Measurements from ENCODE around the gene BTNL9. TPM values are rescaled to one million over a fixed set of nuclear protein-coding genes. Genes with fewer than 3 reads are reported as not detected.
"Not testable (repeated sequence)": the region's sequence is repeated elsewhere in the genome, so short reads cannot be mapped to it uniquely, and the experiment has no call there.

Gene BTNL9
- total RNA-seq = under 1 TPM in 1 of 2 experiments, not detected in 1; 0.12 TPM

GRCh38 chr5:181039931-181040630 is at the start of gene BTNL9:
TSS of gene BTNL9 (plus strand) at chr5:181040266. CDS start at chr5:181045490, 5,224 bp downstream.
- Mint-ChIP-seq H3K27ac (no peak within 1 kb of the TSS), H3K4me3 (no peak within 1 kb of the TSS), H3K9me3 (no peaks in the 10 kb centered on the region), H3K27me3 (peaks cover 30% of the 10 kb centered on the region), H3K4me1 (no peaks in the 10 kb centered on the region), H3K36me3 (no peaks in the 10 kb centered on the region)
- DNase-seq = no peak

DNA sequence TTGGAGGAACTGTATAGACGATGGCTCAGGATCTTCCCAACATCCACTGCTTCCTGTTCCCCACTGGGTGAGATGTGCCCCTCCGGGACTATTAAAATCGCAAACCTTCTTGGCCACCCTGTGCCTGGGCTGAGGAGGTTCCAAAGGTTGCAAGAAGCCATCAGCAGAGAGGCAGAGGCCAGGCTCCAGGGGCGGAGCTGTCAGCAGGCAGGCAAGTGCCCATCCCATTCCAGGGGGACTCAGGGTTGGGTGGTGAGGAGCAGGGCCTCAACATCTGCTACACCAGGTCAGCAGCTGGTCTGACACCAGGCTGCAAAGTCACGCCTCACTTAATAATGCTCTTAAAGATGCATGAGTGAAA is 49.2 kb upstream of the BTNL9 start:
- DNase-seq = no peak
- no peak overlapping the region for H3K4me3 Mint-ChIP-seq
- H3K27ac Mint-ChIP-seq = no peak overlapping the region
- peaks cover 15% of the 10 kb centered on the region for H3K27me3 Mint-ChIP-seq
- H3K9me3 Mint-ChIP-seq = peaks cover 5% of the 10 kb centered on the region
- no peaks in the 10 kb centered on the region for H3K4me1 Mint-ChIP-seq
- no peaks in the 10 kb centered on the region for H3K36me3 Mint-ChIP-seq

DNA sequence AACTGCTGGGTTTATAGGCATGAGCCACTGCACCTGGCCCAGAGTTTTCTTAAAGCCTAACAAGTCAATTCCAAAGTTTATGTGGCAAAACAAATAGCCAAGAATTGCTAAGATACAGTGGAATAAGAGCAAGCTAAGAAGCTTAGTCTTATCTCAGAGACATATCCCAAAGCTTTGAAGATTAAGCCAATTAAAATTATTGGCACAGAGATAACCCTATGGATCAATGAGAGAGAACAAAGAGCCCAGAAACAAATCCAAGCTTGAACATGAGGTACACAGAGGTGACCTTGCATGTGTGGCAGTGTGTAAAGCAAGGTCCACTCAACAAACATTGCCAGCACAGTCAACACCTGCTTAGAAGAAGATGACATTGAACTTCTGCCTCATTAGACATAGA is 38.1 kb upstream of the BTNL9 start:
- Mint-ChIP-seq H3K27ac (no peak overlapping the region), H3K27me3 (peaks cover 15% of the 10 kb centered on the region), H3K36me3 (no peaks in the 10 kb centered on the region), H3K4me3 (no peak overlapping the region), H3K4me1 (no peaks in the 10 kb centered on the region), H3K9me3 (no peaks in the 10 kb centered on the region)
- DNase-seq = no peak

GRCh38 chr5:181005791-181006190 is 34.3 kb upstream of the BTNL9 start:
- H3K4me3 Mint-ChIP-seq = no peak overlapping the region
- H3K4me1 Mint-ChIP-seq = no peaks in the 10 kb centered on the region
- no peaks in the 10 kb centered on the region for H3K36me3 Mint-ChIP-seq
- no peak overlapping the region for H3K27ac Mint-ChIP-seq
- no peak for DNase-seq
- H3K9me3 Mint-ChIP-seq = no peaks in the 10 kb centered on the region
- H3K27me3 Mint-ChIP-seq = peaks cover 5% of the 10 kb centered on the region

- Mint-ChIP-seq H3K9me3 (no peaks in the 10 kb centered on the region), H3K4me1 (no peaks in the 10 kb centered on the region)
These were observed 31.9 kb upstream of the BTNL9 start for GRCh38 chr5:181008136-181008535.

GRCh38 chr5:181010018-181010417 is 30.0 kb upstream of the BTNL9 start:
- not testable (repeated sequence) for DNase-seq, H3K36me3 Mint-ChIP-seq, H3K4me3 Mint-ChIP-seq, H3K27ac Mint-ChIP-seq, H3K27me3 Mint-ChIP-seq, H3K9me3 Mint-ChIP-seq, H3K4me1 Mint-ChIP-seq

More at GRCh38 chr5:181008136-181008535, 31.9 kb upstream of the BTNL9 start:
- DNase-seq = no peak
- peaks cover 5% of the 10 kb centered on the region for H3K27me3 Mint-ChIP-seq
- H3K4me3 Mint-ChIP-seq = no peak overlapping the region
- H3K27ac Mint-ChIP-seq = no peak overlapping the region
- H3K36me3 Mint-ChIP-seq = no peaks in the 10 kb centered on the region

DNA sequence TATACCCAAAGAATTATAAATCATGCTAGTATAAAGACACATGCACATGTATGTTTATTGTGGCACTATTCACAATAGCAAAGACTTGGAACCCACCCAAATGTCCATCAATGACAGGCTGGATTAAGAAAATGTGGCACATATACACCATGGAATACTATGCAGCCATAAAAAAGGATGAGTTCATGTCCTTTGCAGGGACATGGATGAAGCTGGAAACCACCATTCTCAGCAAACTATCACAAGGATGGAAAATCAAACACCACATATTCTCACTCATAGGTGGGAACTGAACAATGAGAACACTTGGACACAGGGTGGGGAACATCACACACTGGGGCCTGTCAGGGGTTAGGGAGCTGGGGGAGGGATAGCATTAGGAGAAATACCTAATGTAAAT is 25.4 kb upstream of the BTNL9 start:
- H3K36me3 Mint-ChIP-seq, H3K4me3 Mint-ChIP-seq, DNase-seq, H3K27ac Mint-ChIP-seq, H3K4me1 Mint-ChIP-seq, H3K9me3 Mint-ChIP-seq: not testable (repeated sequence)
- H3K27me3 Mint-ChIP-seq = peaks cover 15% of the 10 kb centered on the region

DNA sequence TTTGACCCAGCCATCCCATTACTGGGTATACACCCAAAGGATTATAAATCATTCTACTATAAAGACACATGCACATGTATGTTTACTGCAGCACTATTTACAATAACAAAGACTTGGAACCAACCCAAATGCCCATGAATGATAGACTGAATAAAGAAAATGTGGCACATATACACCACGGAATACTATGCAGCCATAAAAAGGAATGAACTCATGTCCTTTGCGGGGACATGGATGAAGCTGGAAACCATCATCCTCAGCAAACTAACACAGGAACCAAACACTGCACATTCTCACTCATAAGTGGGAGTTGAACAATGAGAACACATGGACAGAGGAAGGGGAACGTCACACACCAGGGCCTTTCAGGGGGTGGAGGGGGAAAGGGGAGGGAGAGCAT is 22.6 kb upstream of the BTNL9 start:
- not testable (repeated sequence) for DNase-seq, H3K4me1 Mint-ChIP-seq, H3K36me3 Mint-ChIP-seq, H3K27ac Mint-ChIP-seq, H3K4me3 Mint-ChIP-seq
- peaks cover 25% of the 10 kb centered on the region for H3K27me3 Mint-ChIP-seq
- H3K9me3 Mint-ChIP-seq = peaks cover 12% of the 10 kb centered on the region

- H3K4me3 Mint-ChIP-seq = no peak overlapping the region
- H3K27me3 Mint-ChIP-seq = peaks cover 37% of the 10 kb centered on the region
- no peak for DNase-seq
- no peaks in the 10 kb centered on the region for H3K4me1 Mint-ChIP-seq
- H3K27ac Mint-ChIP-seq = no peak overlapping the region
- peaks cover 23% of the 10 kb centered on the region for H3K9me3 Mint-ChIP-seq
- H3K36me3 Mint-ChIP-seq = peaks cover 2% of the 10 kb centered on the region
These were observed 19.4 kb upstream of the BTNL9 start for GRCh38 chr5:181020688-181021087.

DNA sequence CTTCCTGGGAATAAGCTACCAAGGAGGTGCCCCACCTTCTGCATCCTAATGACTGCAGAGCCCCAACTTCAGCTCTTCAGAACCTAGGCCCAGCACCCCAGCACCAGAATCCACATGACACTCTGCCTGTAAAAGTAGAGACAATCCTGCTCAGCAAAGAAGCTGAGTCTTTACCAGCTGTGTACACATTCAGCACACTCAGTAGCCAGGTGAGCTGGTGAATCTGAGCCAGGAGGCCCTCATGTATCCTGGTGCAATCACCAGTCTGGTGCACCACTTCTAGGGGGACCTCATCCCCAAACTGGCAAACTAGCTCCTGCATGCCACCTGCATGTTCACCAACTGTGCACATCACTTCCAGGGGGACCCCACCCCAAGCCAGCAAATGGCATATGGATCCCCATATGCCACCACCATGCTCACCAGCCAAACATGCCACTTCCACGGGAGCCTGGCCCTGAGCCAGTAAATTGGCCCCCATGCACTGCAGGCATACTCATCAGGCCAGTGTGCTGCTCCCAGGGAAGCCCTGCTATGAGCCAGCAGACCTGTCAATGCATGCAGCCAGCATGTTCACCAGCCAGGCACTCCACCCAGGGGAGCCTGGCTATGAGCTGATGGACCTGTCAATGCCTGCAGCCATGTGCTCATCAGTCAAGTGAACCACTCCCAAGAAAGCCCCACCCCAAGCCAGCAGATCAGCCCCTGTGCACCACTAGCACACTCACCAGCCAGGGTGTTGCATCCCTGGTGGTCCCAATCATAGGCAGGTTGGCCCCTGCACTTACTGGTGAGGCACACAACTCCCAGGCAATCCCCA is 15.6 kb upstream of the BTNL9 start:
- Mint-ChIP-seq H3K4me1 (no peaks in the 10 kb centered on the region), H3K27me3 (peaks cover 50% of the 10 kb centered on the region), H3K4me3 (no peak overlapping the region), H3K36me3 (peaks cover 2% of the 10 kb centered on the region), H3K9me3 (peaks cover 23% of the 10 kb centered on the region), H3K27ac (no peak overlapping the region)
- DNase-seq = no peak

DNA sequence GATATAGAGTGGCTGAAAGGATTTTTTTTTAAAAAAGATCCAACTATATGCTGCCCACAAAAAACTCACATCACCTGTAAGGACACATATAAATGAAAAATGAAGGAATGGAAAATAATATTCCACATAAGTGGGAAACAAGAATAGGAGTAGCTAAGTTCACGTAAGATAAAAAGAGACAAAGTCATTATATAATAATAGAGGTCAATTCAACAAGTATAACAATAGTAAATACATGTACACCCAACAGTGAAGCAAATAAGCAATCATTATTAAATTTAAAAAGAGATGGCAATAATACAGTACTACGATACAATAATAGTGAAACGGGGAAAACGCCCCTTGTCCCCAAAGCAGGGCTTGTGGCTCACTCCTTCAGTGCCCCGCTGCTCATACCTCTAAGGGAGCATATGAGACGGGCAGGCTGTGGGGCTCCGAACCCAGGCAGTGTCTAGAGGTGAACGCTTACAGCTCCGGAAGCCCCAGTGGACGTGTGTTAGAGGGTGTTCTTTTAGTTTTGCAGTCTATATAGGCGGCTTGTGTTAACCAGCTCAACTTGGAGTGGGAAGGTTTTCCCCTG is 12.5 kb upstream of the BTNL9 start:
- no peak overlapping the region for H3K4me3 Mint-ChIP-seq
- H3K27me3 Mint-ChIP-seq = peaks cover 47% of the 10 kb centered on the region
- H3K36me3 Mint-ChIP-seq = peaks cover 2% of the 10 kb centered on the region
- H3K27ac Mint-ChIP-seq = no peak overlapping the region
- H3K9me3 Mint-ChIP-seq = peaks cover 14% of the 10 kb centered on the region
- no peak for DNase-seq
- H3K4me1 Mint-ChIP-seq = no peaks in the 10 kb centered on the region

DNA sequence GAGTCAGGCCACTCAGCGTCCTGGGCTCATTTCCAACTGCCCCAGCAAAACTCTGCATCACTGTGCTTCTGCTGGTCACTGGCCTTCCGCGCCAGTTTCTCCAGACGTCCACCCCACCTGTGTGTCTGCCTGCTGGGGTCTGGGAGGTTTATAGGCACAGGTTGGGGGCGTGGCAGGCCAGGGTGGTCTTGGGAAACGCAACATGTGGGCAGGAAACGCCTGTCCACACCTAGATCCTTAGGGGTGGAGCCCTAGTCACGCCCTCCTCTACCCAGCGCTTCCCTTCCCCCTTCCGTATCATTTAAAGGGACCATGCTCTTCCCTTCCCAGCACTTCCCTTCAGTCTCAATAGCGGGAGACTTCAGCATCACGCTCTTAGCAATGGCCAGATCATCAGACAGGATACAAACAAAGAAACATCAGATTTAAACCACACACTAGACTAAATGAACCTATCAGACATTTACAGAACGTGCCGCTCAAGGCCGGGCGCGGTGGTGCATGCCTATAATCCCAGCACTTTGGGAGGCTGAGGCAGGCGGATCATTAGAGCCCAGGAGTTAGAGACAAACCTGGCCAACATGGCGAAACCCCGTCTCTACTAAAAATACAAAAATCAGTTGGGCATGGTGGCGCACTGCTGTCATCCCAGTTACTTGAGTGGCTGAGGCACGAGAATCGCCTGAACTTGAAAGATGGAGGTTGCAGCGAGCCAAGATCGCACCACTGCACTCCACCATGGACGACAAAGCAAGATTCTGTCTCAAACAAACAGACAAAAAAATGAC is 11.8 kb upstream of the BTNL9 start:
- no peaks in the 10 kb centered on the region for H3K4me1 Mint-ChIP-seq
- peaks cover 10% of the 10 kb centered on the region for H3K9me3 Mint-ChIP-seq
- H3K4me3 Mint-ChIP-seq = no peak overlapping the region
- peaks cover 2% of the 10 kb centered on the region for H3K36me3 Mint-ChIP-seq
- H3K27me3 Mint-ChIP-seq = peaks cover 47% of the 10 kb centered on the region
- DNase-seq = no peak
- H3K27ac Mint-ChIP-seq = no peak overlapping the region

DNA sequence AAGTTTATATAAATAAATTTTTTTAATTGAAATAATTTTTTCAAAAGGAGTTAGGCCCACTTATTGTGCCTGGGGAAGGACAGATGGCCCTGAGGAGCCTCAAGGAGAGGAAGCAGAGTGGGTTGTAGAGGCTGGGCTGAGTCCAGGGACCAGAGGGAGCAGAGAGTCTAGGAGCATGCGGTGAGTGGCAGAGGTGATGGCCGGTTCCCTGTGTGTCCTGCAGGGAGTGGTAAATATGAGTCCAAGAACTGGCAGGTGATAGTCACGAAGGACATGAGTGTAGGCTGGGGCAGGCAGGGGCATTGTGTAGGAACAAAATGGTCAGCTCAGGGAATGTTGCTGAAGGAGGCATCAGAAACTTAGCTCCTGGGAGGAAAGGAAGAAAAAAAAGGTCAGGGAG is 8.3 kb upstream of the BTNL9 start:
- H3K4me1 Mint-ChIP-seq = no peaks in the 10 kb centered on the region
- no peak overlapping the region for H3K4me3 Mint-ChIP-seq
- H3K9me3 Mint-ChIP-seq = peaks cover 4% of the 10 kb centered on the region
- no peaks in the 10 kb centered on the region for H3K36me3 Mint-ChIP-seq
- DNase-seq = no peak
- no peak overlapping the region for H3K27ac Mint-ChIP-seq
- peaks cover 18% of the 10 kb centered on the region for H3K27me3 Mint-ChIP-seq

GRCh38 chr5:181035991-181036815 is 3.9 kb upstream of the BTNL9 start:
- Mint-ChIP-seq H3K27ac (no peak overlapping the region), H3K36me3 (no peaks in the 10 kb centered on the region), H3K9me3 (peaks cover 4% of the 10 kb centered on the region), H3K4me3 (no peak overlapping the region), H3K4me1 (no peaks in the 10 kb centered on the region), H3K27me3 (peaks cover 17% of the 10 kb centered on the region)
- DNase-seq = no peak
